ENCODE measurements around the gene PLEKHN1.
A peak's percentile ranks its signal among the peaks of the same experiment; 100 is the strongest.
"Not testable (repeated sequence)": the region's sequence is repeated elsewhere in the genome, so short reads cannot be mapped to it uniquely, and the experiment has no call there.

PLEKHN1 gene

DNA sequence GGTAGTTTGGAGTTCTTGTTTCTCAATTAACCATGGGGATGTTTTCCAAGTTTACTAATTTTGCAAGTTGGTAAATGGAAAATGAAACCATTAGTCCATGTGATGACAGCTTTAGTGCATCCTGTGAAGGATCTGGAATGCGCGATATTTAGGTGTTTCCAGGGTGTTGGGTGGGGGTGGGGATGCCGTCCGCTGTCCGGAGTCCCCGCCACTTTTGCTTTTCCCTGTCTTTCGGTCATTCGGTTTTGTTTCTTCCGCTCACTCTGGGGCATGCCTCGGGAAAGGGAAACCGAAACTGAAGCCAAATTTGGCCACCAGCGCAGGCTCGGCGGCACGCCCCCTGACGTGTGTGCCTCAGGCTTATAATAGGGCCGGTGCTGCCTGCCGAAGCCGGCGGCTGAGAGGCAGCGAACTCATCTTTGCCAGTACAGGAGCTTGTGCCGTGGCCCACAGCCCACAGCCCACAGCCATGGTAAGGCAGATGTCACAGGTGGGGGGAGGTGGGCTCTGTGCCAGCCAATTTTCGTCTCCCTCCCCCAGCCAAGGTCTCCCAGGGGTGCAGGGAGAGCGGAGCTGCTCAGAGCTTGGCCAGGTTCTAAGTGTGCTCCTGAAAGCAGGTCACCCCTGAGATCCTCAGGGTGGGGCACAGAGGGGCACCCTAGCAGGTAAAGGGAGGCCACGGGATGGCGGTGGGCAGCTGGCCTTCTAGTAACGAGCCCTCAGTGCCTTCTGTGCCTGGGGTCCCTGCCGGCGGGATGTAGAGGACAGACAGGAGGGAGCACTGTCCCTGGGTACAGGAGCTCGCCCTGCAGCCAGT is 47.0 kb downstream of the PLEKHN1 start, which contains the start of gene ISG15:
TSS of gene ISG15 (plus strand) at position 393 of the 817 bp plus-strand sequence. CDS start at position 470, 77 bp downstream.
- peak; percentile 99 for DNase-seq

DNA sequence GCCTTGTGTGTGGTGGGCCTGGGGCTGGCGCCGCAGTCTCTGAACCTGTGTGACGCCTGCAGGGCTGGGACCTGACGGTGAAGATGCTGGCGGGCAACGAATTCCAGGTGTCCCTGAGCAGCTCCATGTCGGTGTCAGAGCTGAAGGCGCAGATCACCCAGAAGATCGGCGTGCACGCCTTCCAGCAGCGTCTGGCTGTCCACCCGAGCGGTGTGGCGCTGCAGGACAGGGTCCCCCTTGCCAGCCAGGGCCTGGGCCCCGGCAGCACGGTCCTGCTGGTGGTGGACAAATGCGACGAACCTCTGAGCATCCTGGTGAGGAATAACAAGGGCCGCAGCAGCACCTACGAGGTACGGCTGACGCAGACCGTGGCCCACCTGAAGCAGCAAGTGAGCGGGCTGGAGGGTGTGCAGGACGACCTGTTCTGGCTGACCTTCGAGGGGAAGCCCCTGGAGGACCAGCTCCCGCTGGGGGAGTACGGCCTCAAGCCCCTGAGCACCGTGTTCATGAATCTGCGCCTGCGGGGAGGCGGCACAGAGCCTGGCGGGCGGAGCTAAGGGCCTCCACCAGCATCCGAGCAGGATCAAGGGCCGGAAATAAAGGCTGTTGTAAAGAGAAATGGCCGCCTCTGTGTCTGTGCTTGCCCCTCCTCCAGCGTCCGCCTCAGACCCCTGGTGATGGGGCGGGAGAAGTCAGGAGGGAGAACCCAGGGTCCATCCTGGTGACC is 47.8 kb downstream of the PLEKHN1 start:
- no peak for DNase-seq

DNA sequence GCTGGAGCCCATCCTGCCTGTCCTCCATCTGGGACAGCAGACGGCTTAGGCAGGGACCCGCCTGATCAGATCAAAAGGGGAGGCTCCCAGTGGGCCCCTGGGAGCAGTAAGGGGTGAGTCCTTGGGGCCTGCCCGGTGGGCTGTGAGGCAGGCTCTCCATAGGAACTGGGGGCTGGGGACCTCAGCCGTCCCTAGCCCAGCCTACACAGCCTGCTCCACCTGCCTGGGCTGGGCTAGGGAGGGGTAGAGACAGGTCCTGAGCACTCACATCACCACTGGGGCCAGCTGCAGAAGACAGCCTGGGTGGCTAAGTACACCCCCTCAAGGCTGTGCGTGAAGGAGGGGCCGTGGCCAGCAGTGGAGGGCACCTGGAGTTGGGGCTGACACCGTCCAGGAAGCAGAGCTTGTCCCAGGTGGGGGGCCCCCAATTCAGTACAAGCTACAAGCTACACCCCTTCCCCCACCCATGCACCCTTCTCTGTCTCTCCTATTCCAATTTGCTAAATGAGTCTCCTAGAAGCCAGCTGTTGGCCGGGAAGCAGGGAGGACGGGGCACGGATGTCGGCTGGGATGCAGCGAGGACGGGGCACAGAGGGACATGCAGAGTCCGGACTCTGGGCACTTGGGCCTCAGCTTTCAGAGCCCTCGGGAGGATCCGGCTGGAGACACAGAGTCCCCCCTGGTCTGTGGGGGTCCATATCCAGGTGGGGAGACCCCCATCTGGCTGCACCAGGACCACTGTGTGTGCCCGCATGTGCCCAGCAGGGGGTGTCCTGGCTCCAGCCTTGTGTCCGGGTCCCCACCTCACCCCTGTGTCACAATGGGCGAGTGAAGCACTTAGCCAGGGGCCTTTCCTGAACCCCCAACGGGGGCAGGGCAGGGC is 48.8 kb downstream of the PLEKHN1 start:
- DNase-seq = peak; percentile 54

DNA sequence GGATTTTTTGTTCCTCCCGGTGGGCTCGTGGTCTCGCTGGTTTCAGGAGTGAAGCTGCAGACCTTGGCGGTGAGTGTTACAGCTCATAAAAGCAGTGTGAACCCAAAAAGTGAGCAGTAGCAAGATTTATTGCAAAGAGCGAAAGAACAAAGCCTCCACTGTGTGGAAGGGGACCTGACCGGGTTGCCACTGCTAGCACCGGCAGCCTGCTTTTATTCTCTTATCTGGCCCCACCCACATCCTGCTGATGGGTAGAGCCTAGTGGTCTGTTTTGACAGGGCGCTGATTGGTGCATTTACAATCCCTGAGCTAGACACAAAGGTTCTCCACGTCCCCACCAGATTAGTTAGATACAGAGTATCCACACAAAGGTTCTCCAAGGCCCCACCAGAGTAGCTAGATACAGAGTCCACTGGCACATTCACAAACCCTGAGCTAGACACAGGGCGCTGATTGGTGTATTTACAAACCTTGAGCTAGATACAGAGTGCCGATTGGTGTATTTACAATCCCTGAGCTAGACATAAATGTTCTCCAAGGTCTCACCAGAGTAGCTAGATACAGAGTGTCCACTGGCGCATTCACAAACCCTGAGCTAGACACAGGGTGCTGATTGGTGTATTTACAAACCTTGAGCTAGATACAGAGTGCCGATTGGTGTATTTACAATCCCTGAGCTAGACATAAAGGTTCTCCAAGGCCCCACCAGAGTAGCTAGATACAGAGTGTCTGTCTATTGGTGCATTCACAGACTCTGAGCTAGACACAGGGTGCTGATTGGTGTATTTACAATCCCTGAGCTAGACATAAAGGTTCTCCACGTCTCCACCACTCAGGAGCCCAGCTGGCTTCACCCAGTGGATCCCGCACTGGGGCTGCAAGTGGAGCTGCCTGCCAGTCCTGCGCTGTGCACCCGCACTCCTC is 51.4 kb downstream of the PLEKHN1 start:
- DNase-seq = not testable (repeated sequence)

DNA sequence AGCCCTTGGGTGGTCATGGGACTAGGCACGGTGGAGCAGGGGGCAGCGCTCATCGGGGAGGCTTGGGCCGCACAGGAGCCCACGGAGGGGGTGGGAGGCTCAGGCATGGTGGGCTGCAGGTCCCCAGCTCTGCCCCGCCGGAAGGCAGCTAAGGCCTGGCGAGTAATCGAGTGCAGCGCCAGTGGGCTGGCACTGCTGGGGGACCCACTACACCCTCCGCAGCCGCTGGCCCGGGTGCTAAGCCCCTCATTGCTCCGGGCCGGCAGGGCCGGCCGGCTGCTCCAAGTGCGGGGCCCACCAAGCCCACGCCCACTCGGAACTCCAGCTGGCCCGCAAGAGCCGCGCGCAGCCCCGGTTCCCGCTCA is 52.0 kb downstream of the PLEKHN1 start:
- not testable (repeated sequence) for DNase-seq

DNA sequence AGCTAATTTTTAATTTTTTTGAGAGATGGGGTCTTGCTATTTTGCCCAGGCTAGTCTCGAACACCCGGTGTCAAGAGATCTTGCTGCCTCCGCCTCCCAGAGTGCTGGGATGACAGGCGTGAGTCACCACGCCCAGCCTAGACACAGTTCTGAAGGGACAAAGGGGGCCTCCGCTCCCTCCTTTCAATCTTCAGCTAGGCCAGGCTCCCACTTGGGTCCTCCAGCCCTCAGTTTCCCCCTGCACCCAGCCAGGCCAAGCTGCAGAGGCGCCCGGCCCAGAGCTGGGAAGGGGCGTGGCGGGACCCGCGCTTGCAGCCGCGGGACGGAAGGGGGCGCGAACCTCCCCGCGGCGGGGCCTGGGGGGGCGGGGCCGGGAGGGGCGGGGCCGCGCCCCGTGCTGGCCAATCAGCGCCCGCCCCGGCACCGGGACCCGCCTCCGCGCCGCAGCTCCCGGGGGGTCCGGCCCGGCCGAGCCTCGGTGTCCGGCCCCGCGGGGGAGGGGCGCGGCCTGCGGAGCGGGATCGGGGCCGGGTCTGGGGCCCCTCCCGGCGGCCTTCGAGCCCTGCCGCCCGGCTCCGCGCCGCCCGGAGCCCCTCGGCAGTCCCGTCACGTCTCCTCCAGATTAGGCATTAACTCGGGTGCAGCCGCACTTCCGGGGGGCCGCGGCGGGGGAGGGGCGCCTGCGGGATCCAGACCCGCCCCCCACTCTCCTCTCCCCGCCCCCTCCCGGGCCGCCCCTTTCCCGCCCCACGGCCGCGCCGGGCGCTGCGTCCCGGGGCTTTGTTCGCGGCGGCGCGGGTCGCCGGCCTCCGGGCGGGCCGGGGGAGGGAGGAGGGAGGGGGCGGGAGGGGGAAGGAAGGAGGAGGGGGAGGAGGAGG is 53.1 kb downstream of the PLEKHN1 start:
- DNase-seq = peak; percentile 85

DNA sequence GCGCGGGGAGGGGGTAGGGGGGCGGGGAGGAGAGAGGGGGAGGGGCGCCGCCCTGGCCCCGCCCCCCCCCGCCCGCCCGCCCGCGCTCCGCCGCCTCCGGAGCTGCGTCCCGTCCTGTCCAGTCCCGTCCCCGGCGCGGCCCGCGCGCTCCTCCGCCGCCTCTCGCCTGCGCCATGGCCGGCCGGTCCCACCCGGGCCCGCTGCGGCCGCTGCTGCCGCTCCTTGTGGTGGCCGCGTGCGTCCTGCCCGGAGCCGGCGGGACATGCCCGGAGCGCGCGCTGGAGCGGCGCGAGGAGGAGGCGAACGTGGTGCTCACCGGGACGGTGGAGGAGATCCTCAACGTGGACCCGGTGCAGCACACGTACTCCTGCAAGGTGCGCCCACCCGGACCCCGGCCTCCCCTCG is 53.7 kb downstream of the PLEKHN1 start, which contains the start of gene AGRN:
TSS of gene AGRN (plus strand) at position 121 of the 405 bp plus-strand sequence. CDS start at position 174, 53 bp downstream.
- DNase-seq = peak; percentile 49

DNA sequence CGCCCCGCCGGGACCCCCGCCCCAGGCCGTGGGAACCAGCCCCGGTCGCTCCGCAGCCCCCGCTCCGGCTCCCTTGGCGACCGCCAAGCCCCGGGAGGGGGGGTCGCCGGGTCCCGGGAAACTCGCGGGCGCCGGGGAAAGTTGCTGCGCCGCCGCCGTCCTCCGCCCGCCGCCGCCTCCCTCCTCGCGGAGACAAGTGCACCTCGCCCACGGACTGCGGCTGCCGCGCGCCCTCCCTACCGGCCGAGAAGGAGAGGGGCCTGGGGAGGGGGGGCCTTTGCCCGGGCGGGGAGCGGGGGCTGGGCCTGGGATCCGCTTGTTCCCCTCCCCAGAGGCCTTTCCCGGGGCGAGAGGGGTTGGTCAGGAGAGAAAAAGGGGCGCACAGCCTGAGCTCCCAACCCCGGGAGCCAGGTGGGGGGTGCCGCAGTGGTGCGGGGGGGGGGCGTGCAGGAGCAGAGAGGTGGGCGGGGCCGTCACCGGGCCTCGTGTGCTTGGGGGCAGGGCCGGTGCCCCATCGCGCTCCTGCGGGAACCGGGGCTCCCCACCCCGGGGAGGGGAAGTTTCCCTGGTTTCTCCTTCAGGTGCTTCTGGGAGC is 54.2 kb downstream of the PLEKHN1 start:
- no peak for DNase-seq

DNA sequence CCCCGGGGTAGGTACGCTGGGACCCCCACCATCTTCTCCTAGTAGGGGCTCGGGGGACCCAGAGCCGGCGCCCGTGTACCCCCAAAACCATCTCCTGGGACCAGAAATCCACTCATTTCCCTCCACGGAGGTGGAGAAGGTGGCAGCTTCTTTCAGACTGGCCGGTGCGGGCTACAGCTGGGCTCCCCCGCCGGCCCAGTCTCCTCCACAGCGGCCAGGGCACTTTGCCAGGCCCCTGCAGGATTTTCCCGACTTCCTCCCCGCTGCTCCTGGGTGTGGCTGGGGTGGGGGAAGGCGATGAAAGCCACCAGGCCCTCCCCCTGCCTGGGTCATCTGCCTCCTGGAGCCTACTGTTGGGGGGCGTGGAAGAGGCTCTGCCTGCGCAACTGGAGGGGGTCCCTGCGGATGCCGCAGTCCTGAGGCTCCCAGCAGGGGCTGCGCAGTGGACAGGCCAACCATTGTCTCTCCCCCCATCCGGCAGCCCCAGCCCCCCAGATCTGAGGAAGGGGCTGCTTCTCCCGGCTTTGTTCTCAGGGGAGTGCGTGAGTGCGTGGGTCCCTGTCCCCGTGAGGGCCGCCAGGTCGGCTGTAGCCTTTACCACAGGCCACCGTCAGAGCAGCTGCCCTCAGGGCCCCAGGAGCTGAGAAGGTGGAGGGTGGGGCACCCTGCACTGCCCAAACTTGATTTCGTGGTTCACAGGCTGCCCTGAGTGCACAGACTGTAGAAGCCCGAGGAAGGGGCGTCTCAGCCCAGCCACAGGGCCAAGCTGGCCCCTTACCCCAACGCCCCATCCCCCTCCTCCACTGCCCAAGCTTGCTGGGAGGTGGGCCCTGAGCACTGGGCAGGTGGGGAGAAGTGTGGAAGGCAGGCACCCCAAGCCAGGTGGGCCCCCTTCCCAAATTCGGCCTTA is 55.0 kb downstream of the PLEKHN1 start:
- peak; percentile 81 for DNase-seq

DNA sequence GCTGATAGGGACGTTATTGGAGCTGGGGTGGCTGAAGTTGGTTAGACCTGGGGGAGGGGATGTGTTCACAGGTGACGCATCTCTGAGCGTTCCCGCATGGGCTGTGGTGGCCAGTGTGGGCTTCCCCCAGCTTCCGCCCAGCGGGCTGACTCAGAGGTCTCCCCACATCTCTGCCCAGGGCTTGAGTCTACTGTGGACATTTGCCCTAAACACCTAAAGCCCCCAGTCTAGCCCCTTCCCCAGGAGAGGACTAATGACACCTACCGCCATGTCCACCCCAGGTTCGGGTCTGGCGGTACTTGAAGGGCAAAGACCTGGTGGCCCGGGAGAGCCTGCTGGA is 55.6 kb downstream of the PLEKHN1 start:
- DNase-seq = no peak

DNA sequence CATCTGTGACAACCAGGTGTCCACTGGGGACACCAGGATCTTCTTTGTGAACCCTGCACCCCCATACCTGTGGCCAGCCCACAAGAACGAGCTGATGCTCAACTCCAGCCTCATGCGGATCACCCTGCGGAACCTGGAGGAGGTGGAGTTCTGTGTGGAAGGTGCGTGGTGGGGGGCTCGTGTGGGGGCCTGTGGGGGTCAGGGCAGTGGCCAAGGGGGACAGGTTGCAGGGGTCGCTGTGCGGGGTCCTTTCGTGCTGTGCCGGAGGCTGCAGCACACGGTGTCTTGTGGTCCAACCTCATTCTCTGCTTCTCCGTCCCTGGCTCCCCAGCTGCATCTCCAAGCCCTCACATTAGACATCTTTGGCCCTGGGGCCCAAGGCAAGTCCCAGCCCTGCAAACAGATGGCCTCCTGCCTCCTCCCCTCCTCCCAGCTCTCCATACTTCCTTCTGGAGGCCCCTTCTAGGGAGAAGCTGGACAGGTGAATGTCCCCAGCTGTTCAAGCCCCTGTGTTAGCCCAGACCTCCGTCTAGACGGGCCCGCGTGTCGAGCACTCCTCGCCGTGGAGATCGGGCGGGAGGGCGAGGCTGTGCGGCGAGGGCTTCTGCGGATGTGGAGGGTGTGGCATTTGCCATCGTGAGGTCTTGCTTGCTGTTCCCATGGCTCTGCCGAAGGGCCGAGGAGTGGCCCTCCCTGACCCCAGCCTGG is 56.2 kb downstream of the PLEKHN1 start:
- DNase-seq = no peak

DNA sequence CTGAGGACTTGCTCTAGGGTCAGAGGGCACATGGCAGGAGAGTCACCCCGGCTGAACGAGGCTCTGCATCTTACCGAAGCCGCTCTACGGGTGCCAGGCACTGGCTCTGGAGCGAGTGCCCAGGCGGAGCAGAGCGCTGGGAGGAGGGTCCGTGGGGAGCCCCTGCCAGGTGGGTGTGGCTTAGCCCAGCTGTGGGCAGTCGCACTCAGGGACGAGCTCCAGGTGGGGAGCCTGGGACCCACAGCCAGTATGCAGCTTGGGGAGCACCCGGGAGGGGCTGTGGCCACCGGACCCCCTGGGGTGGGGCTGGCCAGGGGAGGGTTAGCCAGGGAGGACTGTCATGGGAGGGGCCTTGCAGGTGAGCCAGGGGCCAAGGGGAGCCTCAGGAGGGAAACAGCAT is 57.4 kb downstream of the PLEKHN1 start:
- no peak for DNase-seq

DNA sequence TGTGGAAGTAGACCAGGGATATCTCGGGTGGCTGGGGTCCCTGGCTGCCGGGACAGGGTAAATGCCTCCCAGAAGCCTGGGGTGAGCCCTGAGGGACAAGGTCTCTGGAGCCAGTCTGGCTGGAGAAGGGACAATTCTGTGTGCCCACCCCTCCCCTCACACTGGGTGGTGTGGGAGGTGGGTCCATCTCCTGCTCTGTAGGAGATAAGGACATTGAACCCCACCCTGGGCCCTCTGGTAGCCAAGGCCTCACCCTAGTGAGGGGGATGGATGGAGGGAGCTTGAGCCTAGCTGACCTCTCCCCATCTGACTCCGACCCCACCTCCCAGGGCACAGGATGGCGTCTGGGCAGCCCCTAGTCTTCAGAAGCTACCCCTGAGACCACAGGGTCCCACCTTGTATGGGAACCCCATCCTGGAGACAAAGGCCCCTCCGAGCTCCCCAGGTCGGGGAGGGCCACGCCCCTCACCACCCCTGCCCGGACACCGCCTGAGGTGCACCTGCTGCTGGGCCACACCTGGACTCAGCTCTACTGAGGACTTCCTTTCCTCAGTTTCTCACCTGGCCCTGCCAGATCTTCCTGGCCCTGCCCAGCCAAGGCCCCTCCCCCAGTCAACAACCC is 58.0 kb downstream of the PLEKHN1 start:
- no peak for DNase-seq

DNA sequence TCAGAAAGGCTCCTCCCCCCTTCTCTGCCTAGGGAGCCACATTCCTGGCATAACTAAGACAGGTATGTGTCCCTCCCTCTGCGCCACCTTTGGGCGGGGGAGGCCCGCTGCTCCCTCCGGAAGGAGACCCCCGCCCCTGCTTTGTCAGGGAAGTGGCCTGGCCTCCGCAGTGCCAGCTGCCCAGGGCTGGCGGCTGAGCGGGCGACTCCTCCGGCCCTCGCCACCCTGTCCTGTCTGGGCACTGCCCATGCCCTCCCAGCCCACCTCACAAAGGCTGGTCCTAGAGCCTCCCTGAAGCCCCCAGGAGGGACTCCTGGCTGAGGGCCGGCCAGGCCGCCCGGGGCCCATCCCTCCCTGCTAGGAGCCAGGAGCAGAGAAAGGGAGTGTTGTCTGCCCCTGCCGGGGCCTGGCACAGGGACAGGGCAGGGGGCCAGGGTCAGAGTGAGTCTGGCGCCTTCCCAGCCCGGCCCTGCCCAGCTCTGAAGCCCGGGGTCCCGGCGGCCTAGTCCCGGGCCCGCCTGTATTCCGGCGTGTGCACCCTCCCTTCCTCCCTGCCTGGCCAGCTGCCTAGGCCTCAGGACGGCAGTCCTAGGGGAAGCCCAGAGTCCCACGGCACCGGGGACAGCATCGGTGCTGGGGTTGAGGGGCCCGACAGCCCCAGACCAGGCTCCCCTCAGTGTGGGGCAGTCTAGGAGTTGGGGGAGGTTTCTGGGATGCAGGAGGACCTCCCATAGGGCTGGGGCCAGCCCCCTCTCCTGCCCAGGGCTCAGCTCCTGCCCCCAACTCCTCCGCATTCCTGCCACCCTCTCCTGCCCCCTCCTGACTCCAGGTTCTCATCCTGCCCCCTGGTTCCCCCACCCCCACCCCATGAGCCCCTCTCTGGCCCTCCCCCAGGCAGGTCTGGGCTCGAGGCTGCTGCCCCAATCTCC is 58.8 kb downstream of the PLEKHN1 start:
- DNase-seq = no peak

Data from inflammatory macrophage treated with lipopolysaccharide for 4 hours (primary cell).